NCI-H2196 (cell line): ENCODE data around the gene RXRA.

Source experiments
- DNase-seq: peaks from one replicate; lab custom pipeline; 2025; ENCODE audit not compliant: unreplicated experiment; lab: John Stamatoyannopoulos, UW

The RXRA gene

DNA sequence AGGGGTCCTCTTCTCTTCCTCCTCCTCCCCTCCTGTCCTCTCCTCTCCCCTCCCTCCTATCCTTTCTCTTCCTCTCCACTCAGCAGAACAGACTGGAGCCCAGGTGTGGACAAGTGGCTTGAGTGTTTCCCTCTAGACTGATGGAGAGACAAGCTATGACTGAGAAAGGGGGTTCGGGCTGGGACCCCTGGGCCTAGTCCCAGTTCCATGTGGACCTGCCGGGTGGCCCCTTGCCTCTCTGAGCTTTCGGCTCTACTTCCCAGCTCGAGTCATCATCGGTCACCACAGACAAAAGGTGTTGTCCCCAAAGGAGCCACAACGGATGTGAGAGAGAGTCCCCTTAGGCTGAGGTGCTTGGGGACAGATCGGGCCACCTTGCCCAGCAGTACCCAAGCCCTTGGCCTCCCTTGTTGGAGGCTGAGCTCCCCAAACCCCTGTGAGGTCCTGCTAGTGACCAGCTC, 3.4 kb upstream of the RXRA start:
- DNase-seq = no peak

DNA sequence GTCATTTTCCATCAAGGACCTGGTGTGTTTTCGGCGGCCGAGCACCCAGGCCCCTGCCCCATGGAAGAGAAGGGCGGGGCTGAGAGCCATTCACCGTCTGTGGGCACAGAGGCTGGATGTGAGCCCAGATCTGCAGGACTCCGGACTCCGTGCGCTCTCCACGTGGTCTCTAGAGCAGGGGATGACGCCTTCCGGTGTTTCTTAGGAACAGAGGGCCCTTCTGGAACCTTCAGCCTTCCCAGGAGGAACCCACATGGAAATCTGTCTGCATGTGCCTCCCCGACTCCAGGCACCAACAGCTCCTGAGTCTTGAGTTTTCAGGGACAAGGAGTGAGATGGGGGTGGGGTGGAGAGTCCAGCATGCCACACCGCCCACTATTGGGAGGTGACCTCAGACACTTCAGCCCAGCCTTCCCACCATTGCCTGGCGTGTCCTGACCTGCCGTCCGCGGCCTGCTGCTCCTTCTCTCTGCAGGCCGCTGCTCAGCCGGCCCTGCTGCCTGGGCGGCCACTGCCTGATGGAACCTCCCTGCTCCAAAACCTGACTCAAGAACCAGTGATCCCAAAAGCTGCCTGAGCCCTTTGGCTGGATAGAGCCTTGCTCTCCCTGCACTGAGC, 2.4 kb upstream of the RXRA start:
- DNase-seq = peak; percentile 70

DNA sequence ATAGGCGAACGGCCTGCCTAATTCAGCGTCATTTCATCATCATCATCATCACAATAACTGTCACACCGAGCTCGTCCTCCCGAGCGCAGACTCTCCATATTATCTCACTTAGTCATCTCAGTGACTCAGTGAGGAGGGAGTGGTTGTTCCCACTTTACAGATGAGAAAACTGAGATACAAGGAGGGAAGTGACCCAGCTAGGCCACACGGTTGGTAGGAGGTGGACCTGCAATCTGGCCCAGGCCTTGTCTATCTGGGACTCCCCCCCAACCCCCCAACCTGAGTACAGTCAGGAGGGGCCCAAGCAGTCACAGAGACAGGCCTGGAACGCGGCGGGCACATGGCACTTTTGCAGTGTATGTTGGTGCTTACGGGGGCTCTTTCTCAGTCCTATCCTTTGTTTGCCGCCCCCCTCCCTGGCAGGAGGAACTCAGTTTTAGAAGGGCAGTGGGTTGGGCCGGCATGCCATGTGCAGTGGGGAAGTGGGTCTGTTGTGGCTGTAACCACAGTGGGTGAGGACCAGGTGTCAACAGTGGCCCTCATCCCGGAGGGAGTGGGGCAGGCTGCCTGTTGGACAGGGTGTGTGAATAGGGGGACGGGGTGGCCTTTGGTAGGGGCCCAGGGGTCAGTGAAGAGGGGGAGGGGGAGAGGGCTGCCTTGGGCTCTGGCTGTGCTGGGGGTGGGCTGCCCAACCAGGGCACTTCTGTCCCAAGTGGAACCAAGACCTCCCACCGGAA, 1.7 kb upstream of the RXRA start:
- no peak for DNase-seq

DNA sequence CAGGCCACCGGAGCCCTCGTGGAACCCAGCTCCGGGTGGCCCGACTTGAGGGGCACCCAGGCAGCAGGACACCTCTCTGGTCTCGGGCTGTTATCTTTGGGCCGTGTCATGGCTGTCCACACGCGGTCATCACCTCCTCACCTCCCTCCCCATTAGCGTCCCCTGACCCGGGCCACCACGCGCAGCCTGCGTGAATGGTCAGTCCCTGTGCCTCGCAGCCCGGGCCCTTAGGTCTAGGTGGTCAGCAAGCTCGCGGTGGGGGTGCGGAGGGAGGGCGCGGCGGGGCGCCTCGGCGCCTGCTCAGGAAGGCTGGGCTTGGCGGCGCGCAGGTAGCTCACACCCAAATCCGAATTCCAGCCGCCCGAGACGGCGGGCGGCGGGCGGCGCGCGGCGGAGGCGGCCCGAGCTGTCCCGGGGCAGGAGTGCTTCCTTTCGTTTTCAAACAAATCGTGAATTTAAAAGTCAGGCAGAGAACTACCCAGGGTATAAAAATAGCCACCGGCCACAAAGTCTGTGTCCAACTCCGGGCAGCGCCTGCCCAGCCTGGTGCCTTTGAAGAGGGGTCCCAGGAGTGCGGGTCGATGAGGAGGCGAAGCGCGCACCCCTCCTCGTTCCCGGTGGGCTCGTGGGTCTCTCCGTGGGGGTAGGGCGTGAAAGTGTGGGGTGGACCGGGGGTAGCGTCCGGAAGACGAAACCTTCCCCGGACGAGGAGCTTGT, 1.0 kb upstream of the RXRA start:
- no peak for DNase-seq

DNA sequence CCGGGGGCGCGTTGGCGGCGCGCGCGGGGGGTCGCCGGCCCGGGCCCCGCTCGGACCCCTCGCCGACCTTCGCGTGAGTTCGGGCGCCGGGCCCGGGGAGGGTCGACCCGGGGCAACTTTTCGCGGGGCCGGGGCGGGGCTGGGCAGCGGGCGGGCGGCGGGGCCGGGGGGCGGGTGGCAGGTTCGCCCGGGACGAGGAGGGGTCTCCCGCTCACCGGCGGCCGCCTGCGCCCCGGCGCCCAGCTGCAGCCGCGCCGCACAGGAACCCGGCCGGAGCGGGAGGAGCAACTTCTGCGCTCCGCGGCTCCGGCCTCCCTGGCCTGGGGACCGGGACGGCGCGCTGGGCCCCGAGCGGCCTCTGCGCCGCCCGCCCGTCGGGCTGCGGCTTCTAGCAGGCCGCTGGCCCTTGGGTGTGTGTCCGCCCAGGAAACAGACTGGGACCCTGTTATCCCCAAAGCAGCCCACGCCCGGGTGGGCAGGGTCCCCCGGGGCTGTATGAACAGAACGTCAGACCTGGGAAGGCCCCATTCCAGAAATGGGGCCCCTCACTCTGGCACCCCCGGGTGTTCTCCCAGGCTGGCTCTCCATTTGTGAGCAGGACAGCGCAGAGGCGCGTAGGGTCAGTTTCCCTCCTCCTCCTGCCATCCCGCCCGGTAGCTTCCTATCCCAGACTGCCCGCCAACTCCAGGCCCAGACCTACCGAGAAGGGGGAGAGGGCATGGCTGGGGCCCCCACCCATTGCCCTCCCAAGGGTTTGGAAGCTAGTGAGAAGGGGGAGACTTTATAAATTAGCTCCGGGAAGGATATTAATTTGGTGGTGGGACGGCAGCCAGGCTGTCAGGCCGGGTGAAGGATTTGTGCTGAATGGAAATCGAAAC, 708 bp downstream of the RXRA start:
- DNase-seq = no peak

DNA sequence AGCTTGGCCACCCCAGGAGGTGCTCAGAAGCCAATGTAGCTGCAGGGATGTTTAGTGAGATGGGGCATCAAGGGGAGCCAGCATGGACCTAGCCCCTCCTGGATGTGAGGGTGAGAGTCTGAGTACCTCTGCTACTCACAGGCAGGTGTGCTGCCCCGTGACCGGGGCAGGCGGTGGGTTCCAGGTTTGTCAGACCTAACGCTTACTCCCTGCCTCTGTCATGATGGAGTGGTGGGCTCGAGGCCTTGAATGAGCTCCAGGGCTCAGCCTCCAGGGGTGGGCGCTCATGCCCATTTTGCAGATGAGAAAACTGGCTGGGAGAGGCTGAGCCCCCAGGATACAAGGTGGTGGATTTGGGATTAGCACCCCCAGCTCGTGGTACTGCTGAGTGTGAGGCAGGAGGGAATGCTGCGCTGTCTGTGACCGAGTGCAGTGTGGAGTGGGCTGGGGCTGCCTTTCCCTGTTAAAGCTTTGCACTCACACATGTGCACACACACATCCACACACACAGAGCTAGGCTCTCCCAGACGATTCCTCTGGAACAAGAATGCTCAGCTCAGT, 1.5 kb downstream of the RXRA start:
- no peak for DNase-seq

DNA sequence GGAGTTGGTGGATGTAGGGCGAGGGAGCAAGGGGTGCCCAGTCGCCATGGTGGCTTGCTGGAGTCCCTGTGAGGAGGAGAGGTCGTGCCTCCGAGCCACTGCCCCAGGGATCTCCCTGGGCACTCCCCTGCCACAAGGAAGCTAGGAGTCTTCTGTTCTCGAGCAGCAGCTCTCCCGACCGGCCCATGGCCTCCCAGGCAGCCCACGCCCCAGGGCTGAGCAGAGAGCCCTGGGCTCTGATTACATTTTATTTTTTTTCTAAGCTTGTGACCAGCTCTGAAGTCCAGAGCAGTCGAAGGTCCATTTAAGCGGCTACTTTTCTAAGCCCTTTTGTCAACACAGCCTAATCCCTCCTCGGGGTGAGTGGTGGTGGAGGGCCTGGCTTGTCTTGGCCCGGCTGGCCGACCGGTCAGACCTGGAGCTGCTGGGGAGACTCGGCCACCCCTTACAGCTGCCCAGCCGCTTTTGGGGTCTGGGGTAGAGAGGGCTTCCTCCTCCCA, 2.1 kb downstream of the RXRA start:
- no peak for DNase-seq

DNA sequence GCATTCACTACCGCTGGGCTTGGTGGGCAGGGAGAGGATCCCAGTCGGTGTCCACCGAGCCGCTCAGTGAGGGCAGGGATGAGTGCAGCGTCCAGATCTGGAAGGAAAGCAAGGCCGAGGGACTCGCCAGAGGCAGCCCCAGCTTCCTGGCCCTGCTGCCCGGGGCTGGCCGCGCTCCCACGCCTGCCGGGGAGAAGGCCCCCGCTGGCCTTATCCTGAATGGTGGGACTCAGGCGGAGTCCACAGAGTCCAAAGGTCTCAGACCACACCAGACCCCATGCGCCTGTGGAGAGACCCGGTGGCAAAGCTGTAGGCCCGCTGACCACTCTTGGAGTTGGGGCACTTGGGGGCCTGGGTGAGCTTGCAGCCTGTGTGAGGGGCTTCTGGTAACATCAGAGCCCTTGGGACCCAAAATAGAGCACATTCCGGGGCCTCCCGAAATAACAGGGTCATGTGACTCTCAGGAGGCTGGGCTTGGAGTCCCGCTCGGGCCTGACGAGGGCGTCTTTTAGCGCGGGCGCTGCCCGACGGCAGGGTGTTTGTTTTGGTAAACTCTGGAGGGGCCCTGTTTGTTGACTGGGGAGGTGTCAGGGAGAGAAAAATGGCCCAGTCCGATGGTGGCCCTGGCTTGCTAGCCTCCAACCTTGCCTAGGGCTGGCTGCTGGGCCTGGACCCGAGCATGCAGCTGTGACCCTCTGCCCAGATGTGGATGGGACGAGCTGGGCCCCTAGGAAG, 2.8 kb downstream of the RXRA start:
- no peak for DNase-seq

DNA sequence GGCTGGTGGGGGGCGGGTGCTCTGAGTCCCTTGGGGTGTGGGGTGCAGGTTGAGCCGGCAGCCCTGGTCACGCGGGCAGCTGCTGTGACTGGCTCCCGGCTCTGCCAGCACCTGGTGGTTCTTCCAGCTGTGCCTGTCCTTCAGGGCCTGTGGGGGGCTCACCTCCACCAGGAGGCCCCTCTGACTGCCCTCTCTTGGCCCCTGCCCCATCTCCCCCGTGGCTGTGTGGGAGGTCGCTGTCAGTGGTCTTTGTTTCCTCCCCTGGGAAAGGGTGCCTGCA, 3.3 kb downstream of the RXRA start:
- DNase-seq = no peak

DNA sequence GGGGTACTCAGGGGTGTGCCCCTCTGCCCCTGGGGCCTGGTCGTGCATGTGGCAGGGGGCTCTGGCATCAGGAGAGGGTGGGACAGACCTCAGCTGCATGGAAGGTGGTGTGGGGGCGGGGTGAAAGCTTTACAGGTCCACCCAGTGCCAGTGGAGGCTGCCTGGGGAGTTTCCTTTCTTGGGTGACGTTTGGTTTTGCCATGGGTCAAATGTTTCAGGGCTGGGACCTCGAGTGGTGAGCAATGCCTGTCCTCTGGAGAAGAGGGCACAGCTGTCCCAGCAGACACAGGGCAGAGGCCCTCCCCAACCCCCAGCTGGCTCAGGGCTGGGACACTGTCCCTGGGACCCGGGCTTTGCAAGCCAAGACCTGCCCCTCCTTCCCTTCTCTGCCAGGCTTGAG, 3.6 kb downstream of the RXRA start:
- no peak for DNase-seq

DNA sequence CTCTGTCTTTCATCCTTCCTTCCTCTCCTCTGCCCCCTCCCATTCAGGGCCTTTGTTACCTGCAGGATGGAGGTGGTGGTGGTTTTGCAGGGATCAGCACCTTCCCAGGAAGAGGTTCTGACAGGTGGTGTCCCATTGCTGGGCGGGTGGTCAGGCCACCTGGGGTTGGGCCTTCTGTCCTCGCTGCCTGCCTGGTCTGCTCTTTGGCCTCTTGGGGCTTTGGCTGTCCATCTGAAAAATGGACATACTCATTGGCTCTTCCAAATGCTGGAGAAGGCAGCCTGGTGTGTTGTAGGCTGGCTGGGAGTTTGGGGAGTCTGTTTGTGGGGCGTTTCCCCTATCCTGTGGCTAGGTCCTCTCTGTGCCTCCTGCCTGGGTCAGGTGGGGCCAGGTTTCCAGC, 4.3 kb downstream of the RXRA start:
- DNase-seq = no peak

DNA sequence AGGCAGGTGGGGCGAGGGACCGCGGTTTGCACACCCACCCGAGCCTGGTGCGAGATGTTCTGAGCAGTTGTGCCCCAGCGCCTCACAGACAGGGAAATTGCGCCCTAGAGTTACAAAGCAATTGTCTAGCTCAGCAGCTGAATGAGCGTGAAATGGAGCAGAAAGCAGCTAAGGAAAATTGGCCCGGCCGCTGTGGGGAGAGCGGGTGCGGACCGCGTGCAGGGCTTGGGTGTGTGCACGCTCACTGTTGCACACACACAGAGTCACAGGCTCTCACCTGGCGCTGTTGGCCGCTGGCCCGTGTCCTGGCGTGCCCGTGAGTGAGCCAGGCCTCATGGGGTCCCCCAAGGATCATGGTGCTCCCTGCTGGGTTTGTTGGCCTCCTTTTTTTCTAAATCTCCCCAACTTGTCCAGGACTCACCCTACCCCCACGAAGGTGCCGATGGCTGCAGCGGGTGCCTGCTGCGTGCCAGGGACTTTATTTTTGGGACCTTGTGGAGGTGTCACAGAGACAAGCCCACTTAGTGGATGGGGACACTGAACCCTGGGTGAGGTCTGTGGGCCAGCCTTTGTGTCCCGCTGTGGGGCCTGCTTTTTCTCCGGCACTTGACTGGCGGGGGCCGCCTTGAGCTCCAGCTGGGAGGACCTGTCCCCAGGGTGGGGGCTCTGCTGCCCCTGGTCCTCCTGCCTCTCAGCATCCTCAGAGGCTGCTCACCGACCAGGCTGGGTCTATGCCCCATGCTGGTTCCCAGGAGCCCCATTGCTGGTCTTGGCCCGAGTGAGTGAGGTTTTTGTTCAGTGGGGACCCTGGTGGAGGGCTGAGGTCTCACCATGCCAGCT, 5.2 kb downstream of the RXRA start:
- no peak for DNase-seq

DNA sequence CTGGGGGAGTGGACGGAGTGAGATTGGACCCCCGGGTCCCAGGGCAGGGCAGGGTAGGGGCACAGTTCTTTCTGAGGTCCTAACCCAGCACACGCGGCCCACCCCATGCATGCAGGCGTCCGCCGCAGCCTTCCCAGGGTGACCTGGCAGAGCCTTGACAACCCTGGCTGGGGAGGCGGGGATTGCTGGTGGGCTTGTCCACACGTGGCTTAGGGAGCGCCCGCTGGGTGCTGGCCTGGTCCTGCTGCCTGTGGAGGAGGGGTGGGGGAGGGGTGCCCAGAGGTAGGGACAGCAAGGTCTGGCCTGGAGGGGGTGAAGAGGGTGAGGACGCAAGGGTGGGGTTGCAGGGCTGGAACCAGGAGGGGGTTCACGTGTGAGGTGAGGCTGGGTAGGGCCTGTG, 6.0 kb downstream of the RXRA start:
- no peak for DNase-seq

DNA sequence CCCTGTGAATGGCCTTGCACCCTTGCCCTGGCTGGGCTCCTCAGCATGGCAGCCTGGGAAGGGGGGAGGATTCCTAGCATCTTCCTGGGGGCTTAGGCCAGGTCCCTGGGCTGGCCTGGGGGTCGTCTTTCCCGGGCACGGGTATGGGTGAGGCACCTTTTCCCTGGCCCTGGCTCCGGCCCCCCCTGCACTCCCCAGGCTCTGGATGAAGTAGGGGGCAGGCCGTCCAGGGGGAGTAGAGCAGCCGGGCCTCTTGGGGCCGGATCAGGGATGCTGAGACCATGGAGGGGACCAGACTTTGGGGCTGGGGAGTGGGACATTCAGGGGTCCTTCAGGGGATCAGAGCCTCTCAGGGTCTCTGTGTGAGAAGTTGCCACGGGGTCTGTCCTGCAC, 6.6 kb downstream of the RXRA start:
- DNase-seq = no peak

DNA sequence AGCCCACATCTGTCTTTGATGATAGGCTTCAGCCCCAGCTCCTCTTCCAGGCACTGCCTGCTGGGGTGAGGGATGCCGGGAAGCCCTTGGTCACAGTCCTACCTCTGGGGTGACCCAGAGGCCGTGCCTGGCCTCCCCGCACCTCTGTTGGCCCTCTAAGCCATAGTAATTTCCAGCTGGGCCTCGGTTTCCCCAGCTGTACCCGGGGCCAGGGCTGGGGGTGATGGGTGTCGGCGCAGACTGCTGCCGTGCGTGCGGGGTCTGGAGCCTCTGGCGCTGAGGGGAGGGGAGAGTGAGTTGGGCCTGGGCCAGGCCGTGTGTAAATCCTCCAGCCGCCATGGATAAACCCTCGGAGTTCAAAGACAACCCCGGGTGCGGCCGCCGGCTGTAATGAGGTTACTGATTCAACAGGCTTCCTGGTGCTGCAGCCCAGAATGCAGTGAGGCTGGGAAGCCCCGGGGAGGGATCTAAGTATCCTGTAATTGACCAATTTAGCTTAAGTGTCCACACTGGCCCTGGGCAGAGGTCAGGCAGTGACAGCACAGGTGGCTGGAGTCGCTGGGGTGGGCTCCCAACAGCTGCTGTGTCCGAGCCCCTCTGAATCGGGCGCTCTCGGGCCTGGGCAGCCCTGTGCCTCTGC, 7.1 kb downstream of the RXRA start:
- DNase-seq = no peak

DNA sequence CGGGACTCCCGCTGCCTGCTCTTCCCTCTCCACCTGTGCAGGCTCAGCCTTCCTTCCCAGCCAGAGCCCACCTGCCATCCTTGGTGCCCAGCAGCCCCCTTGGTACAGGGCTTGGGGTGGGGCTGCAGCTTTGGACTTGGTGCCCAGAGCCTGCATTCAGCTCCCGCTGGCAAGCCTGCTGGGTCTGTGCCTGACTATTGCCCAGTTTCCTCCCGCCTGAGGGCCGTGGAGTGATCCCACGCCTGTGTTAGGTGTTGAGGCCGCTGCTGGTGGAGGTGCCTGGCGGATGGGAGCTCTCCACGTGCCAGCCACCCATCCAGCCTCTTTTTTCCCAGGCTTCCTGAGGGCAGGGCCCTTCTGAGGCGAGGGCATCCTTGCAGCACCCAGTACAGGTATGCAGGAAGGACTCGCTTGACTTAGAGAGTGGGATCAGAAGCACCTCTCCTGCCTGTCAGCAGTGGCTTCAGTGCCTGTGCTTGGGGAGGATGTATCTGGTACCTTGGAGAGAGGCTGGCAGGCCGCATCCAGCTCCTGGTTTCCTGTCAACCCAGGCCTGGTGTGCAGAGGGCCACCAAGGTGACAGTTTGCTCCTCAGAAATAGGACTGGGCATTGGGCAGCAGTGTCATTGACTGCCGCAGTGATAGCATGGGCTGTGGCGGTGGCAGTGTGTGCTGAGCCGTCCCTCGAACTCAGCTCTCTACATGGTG, 7.8 kb downstream of the RXRA start:
- DNase-seq = no peak

DNA sequence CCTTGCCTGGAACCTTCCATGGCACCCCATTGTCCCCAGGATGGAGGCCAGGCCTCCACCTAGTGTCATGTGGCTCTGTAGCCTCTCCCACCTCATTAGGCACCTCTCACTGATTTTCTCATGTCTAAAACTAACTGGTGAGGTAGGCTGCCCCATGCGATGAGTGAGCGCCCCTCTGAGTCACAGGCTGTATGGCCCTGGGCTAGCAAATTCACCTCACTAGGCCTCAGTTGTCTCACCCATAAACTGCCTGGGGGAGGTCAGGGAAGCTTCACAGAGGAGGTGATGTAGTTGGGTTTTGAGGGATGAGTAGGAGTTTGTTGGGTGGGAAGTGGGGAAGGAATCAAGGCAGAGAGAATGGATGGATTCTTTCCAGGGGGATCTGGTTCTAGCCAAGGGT, 8.8 kb downstream of the RXRA start:
- DNase-seq = no peak

DNA sequence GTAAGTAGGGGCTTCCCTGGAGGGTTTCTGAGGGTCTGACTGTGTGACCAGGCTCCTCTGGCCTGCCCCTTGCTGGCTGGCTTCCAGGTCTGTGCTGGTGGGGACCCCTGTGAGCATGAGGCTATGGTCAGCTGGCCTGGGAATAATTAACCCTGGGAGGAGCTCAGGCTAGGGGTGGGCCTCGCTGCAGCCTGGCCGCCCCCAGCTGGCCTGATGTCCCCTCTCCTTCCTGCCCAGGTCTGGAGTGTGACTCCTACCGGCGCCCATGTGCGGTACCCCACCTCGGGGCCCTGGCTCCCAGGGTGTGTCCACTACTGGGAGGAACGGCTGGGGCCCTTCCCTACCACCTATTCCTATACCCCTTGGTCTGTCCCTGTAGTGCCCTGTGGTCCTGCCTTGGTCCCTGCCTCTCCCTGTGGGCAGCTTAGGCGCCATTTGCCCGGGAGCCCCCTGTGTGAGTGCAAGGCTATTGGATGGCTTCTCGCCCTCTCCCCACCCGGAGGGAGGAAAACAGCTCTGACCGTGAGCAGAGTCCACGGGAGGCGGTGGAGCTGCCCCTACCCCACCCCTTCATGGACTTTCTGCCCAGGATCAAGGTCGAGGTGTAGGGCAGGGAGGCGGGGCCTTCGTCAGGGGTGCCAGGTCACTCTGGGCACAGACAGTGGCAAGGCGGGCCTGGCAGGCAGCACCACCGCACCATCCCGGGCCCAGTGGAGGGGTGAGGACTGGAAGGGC, 9.4 kb downstream of the RXRA start:
- no peak for DNase-seq
